Measurements from ENCODE around the gene ATXN7L2.
A peak's percentile ranks its signal among the peaks of the same experiment; 100 is the strongest.
"Not testable (repeated sequence)": the region's sequence is repeated elsewhere in the genome, so short reads cannot be mapped to it uniquely, and the experiment has no call there.

ATXN7L2 gene, protein sequence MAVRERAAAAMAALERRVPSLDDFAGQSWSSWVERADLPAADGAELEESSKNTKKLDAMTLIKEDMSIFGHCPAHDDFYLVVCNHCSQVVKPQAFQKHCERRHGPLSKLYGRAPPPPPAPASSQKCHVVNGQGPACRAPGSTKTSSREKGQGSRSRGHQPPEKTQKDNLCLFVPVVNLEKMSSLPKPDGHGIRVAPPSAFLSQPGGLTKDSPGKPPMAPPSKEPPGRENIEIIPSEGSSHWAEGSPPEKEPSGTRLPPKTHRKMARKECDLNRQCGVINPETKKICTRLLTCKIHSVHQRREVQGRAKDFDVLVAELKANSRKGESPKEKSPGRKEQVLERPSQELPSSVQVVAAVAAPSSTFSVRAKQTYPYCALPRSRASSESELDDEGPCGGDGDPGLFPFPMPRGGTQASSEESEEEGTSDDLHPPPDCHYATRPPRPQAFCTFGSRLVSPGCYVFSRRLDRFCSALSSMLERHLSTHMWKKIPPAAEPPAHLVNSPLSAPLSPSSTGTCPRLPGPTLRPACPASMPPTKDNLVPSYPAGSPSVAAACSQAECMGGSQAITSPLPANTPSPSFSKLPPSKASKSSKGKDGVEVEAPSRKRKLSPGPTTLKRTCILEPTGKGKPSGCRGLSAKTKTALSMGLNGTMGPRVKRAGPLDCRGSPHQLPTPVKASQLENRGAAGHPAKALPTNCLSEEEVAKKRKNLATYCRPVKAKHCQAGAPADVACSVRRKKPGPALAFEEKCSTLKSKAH

GRCh38 chr1:109483672-109484518 lies at the start of gene ATXN7L2:
Gene ATXN7L2 (plus strand): TSS chr1:109483905. CDS start chr1:109483954, 49 bp downstream.
- peak; percentile 96 for DNase-seq

DNA sequence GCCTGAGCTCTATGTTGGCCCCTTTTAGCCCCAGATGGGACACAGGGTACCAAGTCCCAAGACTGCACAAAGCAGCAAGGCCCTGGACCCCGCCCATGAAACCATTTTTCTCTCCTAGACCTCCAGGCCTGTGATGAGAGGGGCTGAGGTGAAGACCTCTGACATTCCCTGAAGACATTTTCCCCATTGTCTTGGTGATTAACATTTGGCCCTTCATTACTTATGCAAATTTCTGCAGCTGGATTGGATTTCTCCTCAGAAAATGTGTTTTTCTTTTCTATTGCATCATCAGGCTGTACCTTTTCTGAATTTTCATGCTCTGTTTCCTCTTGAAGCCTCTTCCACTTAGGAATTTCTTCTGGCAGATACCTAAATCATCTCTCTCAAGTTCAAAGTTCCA lies 49.2 kb upstream of the ATXN7L2 start:
- DNase-seq = no peak

DNA sequence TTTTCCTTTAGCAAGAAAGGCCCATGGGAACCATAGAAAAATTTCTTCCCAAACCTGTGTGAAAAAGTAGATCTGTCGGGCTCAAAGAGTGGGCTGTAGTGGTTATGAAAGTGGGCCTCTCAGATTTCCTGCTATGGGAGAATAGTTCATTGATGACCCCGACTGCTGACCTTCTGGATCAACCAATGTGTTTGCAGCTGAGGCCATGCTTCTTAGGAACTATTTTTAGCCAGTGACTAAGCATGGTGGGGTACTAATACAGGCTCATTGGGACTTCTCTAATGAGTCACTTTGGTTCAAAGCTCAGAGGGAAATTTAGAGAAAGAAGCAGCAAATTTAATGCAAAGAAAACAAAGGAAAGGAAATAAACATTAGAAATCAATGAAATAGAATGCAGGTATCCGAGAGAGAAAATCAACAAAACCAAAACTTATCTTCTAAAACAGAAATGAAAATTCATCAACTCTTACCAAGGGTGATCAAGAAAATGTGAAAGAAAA lies 44.9 kb upstream of the ATXN7L2 start:
- DNase-seq = no peak

DNA sequence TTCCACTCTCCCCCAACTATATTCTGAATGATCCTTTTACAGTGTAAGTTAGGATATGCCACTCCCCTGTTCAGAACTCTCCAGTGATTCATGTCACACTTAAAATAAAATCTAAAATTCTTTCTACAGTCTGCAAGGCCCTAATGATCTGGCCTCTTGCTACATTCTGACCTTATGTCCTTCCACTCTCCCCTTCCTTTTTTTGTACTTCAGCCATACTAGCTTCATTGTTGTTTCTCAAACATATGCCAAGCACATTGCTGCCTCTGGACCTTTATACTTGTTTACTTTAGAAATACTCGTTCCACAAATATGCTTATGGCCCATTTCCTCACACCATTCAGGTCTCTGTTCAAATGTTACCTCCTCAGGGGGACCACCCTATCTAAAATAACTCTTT lies 42.6 kb upstream of the ATXN7L2 start:
- DNase-seq = no peak

DNA sequence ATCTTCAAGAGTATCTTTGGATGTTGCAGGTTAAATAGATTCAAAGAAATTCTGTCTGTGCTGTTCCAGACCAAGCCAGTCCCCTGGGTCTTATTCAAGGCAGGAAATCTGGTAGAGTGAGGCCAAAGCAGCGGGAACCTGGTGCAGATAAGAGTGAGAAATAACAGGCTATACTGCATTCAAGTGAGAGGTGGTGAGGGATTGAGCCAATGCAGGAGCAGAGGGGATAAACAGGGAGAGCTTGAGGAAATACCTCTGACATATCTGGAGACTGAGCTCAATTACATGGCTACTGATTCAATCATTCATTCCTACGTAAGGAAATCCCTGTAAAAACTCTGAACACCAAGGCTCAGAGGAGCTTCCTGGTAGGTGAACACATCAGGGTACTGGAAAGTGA lies 40.2 kb upstream of the ATXN7L2 start:
- no peak for DNase-seq

DNA sequence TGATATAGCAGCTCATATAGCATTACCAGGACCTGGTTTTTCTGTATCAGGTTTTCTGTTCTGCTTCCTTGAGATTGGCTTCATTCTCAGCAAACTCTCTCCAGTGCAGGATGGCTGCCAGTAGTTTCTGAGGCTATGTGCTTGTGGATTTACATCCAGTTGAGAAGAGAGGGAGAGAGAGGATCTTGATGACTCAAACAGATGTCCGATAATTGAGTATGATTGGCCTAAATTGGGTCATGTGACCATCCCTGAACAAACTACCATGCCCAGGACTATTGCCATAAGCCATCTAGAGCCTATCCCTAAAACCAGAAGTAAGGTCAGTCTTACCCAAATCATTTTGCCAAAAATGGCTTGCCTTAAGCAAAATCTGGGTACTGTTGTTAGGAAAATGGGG lies 39.4 kb upstream of the ATXN7L2 start:
- DNase-seq = no peak

DNA sequence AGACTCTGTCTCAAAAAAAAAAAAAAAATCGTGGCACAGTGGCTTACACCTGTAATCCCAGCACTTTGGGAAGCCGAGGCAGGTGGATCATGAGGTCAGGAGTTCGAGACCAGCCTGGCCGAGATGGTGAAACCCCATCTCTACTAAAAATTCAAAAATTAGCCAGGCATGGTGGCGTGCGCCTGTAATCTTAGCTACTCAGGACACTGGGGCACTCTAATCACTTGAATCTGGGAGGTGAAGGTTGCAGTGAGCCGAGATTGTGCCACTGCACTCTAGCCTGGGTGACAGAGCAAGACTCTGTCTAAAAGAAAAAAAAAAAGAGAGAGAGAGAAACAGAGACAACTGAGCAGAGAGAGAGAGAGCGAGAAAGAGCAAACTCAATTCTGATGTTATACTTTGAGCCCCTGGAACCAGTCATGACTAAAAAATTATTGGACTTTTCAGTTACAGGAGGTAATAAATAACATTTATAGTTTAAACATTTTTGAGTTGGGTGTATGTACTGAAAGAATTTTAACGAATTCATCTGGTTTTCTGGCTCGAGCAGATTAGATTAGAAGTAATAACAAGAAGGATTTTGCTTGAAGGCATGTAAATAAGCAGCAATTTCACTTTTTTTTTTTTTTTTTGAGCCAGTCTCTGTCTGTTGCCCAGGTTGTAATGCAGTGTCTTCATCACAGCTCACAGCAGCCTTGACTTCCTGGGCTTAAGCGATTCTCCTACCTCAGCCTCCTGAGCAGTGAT lies 37.6 kb upstream of the ATXN7L2 start:
- not testable (repeated sequence) for DNase-seq

DNA sequence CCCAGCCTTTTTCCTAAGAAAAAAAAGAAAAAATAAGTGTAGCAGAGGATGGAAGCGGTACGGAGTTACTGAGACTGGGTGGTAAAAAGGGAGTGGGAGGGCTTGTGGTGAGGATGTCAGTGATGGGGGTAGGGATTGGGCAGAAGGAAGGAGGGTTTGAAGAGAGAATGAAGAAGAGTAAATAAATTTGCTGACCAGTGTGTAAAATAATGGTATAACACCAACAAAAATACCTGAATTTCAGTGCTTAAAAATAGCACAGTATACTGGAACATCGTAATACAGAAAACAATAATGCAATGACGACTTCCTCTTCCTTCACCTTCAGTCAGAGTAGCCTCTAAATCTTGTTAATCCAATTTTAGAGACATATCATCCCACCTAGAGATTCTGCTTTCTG lies 36.2 kb upstream of the ATXN7L2 start:
- no peak for DNase-seq

DNA sequence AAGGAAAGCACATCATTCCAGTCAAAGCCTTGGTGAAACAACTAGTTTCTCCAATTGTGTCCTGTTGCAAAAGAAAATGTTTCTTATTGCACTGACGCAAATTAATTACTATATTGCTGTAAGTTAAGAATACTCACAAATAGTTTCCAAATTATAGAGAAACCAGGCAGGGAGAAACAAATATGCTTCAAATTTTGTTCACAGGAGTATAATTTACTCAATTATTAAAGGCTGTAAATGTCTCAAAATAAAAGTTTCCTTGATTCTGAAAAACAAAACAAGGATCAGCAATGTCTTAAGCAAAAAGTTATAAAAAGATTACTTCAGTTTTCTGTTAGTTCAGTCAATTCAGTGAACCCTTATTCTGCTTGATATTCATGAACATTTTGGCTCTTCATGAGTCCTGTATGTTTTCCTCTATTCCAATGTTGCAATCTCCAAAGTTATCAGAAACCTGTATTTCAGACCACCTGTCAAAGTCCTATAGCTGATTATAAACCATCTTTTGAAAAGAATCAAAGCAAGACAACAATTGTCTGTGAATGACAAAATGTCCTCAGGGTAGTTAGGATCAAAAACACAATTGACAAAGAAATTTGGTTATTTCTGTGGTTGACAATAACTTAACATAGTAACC lies 29.1 kb upstream of the ATXN7L2 start:
- no peak for DNase-seq

- no peak for DNase-seq
Observed at GRCh38 chr1:109457819-109458218, 25.9 kb upstream of the ATXN7L2 start.

- no peak for DNase-seq
Observed at GRCh38 chr1:109466125-109466451, 17.6 kb upstream of the ATXN7L2 start.

- DNase-seq = no peak
Observed at GRCh38 chr1:109466452-109467300, 17.0 kb upstream of the ATXN7L2 start, which contains the start of gene SYPL2. Gene SYPL2 (plus strand): TSS chr1:109466546. CDS start chr1:109466844, 298 bp downstream.

GRCh38 chr1:109467301-109467777 lies 16.4 kb upstream of the ATXN7L2 start:
- DNase-seq = no peak

- no peak for DNase-seq
Observed at GRCh38 chr1:109468061-109468460, 15.6 kb upstream of the ATXN7L2 start.

- no peak for DNase-seq
Observed at GRCh38 chr1:109468903-109469302, 14.8 kb upstream of the ATXN7L2 start.

DNA sequence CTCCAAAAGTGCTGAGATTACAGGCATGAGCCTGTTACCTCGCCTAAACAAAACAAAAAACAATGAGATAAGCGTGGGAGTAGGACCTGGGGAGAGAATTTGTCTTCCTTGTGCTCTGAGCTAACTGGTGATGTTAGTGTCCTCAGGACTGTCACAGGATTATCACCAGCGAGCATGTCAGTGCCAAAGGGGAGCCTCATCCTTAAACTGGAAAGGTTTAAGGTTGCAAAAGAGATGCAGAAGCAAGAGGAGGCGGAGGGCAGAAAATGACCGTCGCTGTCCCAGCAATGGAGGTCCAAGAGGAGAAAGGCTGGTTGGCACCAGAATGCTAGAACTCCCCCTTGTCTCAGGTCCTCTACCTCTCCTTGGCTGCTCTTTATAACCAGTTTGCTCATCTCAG lies 13.5 kb upstream of the ATXN7L2 start:
- DNase-seq = no peak

GRCh38 chr1:109472779-109473178 lies 10.9 kb upstream of the ATXN7L2 start:
- DNase-seq = no peak

DNA sequence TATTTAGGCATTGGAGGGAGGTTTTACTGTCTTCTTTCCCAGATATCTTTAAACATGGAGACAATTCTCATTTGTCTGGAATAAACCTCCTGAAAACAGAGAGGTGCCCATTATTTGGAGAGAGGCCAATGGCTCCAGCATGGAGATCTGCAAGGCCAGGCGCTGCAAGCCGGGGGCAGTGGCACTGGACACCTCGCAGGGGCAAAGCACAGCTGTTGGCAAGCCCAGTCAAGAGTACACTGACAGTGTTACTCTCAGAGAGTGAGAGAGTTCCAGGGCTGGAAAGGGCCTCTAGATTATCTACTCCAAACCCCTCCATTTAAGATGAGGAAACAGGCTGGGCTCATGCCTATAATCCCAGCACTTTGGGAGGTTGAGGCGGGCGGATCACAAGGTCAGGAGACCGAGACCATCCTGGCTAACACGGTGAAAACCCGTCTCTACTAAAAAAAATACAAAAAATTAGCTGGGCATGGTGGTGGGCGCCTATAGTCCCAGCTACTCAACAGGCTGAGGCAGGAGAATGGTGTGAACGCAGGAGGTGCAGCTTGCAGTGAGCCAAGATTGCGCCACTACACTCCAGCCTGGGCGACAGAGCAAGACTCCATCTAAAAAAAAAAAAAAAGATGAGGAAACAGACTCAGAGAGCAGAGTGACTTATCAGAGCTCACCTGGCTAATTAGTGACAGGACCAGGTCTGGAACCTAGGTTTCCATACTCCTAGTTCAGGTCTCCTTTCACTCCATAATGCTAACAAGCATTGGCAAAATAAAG lies 10.2 kb upstream of the ATXN7L2 start:
- DNase-seq = not testable (repeated sequence)

GRCh38 chr1:109474697-109475096 lies 9.0 kb upstream of the ATXN7L2 start:
- DNase-seq = no peak

DNA sequence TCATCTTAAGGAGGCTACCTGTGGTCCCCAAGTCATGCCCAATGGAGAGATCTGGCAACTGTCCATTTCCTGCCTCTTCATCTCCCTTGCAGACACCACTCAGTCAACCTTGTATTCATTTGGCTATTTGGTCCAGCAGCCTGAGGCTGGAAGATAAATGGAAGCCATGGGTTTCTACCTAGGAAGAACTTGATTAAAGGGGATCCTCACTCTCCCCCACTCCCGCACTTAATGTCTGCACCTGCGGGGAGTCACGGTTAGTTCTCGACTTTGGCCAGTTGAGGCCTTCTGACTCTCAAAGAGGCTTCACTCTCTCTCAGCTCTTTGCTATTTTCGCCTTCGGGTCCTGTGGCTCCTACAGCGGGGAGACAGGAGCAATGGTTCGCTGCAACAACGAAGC lies 8.4 kb upstream of the ATXN7L2 start:
- no peak for DNase-seq

Measured in CD4-positive, alpha-beta T cell treated with Interleukin-4 for 4 hours (primary cell).